Peyer's patch (tissue), 4 donors: Measurements from ENCODE around the gene ELAVL4.
A peak's percentile ranks its signal among the peaks of the same experiment; 100 is the strongest.

Experiments
- CTCF ChIP-seq, 6 experiments: fragments of 450-650 bp in 4 of 6; fragments of 200-600 bp in 2 of 6; sonication (generic) in 1 of 6; IDR thresholded peaks; one replicate each; pipeline ENCODE4 v1.5.1; 2017 to 2019; ENCODE audit warnings: antibody characterized with exemption in 6 of 6, mild to moderate bottlenecking in 3 of 6, moderate library complexity in 1 of 6
- POLR2A ChIP-seq, 2 donors: fragments of 450-650 bp; IDR thresholded peaks; one replicate each; pipeline ENCODE4 v1.5.1; 2017; ENCODE audit warnings: antibody characterized with exemption in 2 of 2, mild to moderate bottlenecking in 2 of 2, moderate library complexity in 2 of 2

GRCh38 chr1:50080904-50081586 is 27.7 kb upstream of the ELAVL4 start:
- TF ChIP-seq CTCF (IDR thresholded peaks at IDR 0.05) (peak in 2 of 6 experiments; percentile 8 to 17), POLR2A (IDR thresholded peaks at IDR 0.05) (no peak)
